Aorta (tissue), 5 donors: ENCODE data around the gene RANGRF. TPM values are rescaled to one million over a fixed set of nuclear protein-coding genes. Genes with fewer than 3 reads are reported as not detected.

ENCODE experiments used
- ATAC-seq: fragments of 200-7000 bp; cut with Tn5 transposase; one replicate; pipeline ENCODE4 v1.9.1; 2022; ENCODE audit warnings: moderate library complexity; ENCODE audit not compliant: low FRiP score
- DNase-seq, 2 donors: peaks; one replicate each; pipeline ENCODE4 v3.0.0-alpha.2; 2020
- H3K27ac ChIP-seq, 2 donors: one replicate each; pipeline ENCODE4 v1.5.1; 2013; ENCODE audit warnings: low read length in 2 of 2, mild to moderate bottlenecking in 2 of 2, moderate library complexity in 2 of 2, control low read depth in 1 of 2, inconsistent platforms in 1 of 2, low read depth in 1 of 2
- H3K27me3 ChIP-seq, 2 donors: one replicate each; pipeline ENCODE4 v1.6.1; 2013; ENCODE audit warnings: control low read depth in 1 of 2, low read length in 1 of 2, mild to moderate bottlenecking in 1 of 2, moderate library complexity in 1 of 2; ENCODE audit not compliant: insufficient read depth in 2 of 2, control insufficient read depth in 1 of 2
- H3K36me3 ChIP-seq, 2 donors: one replicate each; pipeline ENCODE4 v1.6.1; 2013; ENCODE audit warnings: control low read depth in 1 of 2, low read length in 1 of 2, mild to moderate bottlenecking in 1 of 2; ENCODE audit not compliant: insufficient read depth in 2 of 2, control insufficient read depth in 1 of 2
- H3K4me1 ChIP-seq, 2 donors: one replicate each; pipeline ENCODE4 v1.6.1; 2013; ENCODE audit warnings: low read length in 2 of 2, control low read depth in 1 of 2, mild to moderate bottlenecking in 1 of 2, moderate library complexity in 1 of 2; ENCODE audit not compliant: insufficient read depth in 2 of 2, control insufficient read depth in 1 of 2
- H3K4me3 ChIP-seq, 2 donors: one replicate each; pipeline ENCODE4 v1.5.1; 2013; ENCODE audit warnings: low read length in 2 of 2, control low read depth in 1 of 2, mild to moderate bottlenecking in 1 of 2
- H3K9me3 ChIP-seq: one replicate; pipeline ENCODE4 v1.6.1; 2013; ENCODE audit warnings: mild to moderate bottlenecking, low read length; ENCODE audit not compliant: control insufficient read depth
- WGBS, 2 donors: extraction: QIAGEN DNeasy Blood & Tissue Kit; methylation state at CpG; one replicate each; pipeline ENCODE4 v1.1.7; 2013; 5-methylcytosine and 5-hydroxymethylcytosine counted together
- intact Hi-C, 2 donors: fragments of 100-400 bp; cut with DNase I; formaldehyde crosslinking; loops; one replicate each; pipeline versions ENCODE4 v1.14.2 to v1.15.0; 2022
- polyA plus RNA-seq, 2 donors: library from polyadenylated mRNA; stranded (reverse); fragments of 200-250 nt; gene quantifications; one replicate each; pipeline ENCODE4 v1.2.3, GENCODE V29; 2013
- total RNA-seq, 2 donors: library from RNA; stranded (reverse); fragmentation: NEBNext Ultra II Directional; extraction: Animal tissue kit (Norgen Biotek cat#: 25700); gene quantifications; one replicate each; pipeline ENCODE4 v1.2.1, GENCODE V29; 2021
- donor health status: healthy with polysubstance abuse.
- donor health status: Bipolar disorder and iron deficiency.
- donor health status: DM: no; HTN: no; CAD: no.
- donor health status: DM: no; HTN: no; CAD: no.
- donor health status: DM: yes; HTN: yes; CAD: no.

The RANGRF gene
- total and polyA plus RNA-seq, 4 donors = 20.3 to 53.7 (median 25.2) TPM

GRCh38 chr17:8294814-8295316, 6.4 kb downstream of the RANGRF start:
- Histone ChIP-seq H3K36me3 (no peaks in the 10 kb centered on the region), H3K9me3 (no peaks in the 10 kb centered on the region), H3K27ac (peak overlapping the region in 1 of 2 donors; percentile 34), H3K4me3 (no peak overlapping the region), H3K4me1 (no peaks in the 10 kb centered on the region), H3K27me3 (no peaks in the 10 kb centered on the region)
- peak; percentile 21 for ATAC-seq
- WGBS, 2 donors = 7% methylated on average over 15 of the region's 15 CpGs
- DNase-seq = no peak
- intact Hi-C loops = loop anchor here in 1 of 2 donors (2.0 kb wide), 2 partner anchors 46 to 72 kb away; partner anchors contain the start of genes CTC1 and PFAS

DNA sequence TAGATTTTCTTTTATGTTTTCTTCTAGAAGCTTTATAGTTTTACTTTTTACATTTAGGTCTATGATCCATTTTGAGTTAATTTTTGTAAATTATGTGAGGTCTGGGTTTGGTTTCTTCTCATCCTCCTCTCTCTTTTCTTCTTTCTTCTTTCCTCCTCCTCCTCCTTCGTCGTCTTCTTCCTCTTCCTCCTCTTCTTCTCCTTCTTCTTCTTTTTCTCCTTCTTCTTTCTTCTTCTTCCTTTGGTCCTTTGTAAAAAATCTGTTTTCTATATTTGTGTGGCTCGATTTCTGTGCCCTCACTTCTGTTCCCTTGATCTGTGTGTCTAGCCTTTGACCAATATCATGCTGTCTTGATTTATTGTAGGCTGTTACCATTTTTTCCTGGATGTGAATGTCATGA, 11.8 kb downstream of the RANGRF start:
- Histone ChIP-seq H3K4me3 (no peak overlapping the region), H3K27me3 (no peaks in the 10 kb centered on the region), H3K36me3 (no peaks in the 10 kb centered on the region), H3K9me3 (no peaks in the 10 kb centered on the region), H3K27ac (no peak overlapping the region), H3K4me1 (no peaks in the 10 kb centered on the region)
- no peak for DNase-seq
- ATAC-seq = no peak
- intact Hi-C loops = loop anchor here (10.0 kb wide), 2 partner anchors 205 to 225 kb away; no protein-coding TSS in a partner anchor
- 63 to 66% methylated on average over 3 of the region's 3 CpGs for WGBS, 2 donors

- H3K9me3 ChIP-seq = no peaks in the 10 kb centered on the region
- H3K36me3 ChIP-seq = no peaks in the 10 kb centered on the region
- DNase-seq = peak in 1 of 2 donors; percentile 68
- H3K4me1 ChIP-seq = no peaks in the 10 kb centered on the region
- intact Hi-C loops = loop anchor here (10.0 kb wide), 2 partner anchors 206 to 226 kb away; no protein-coding TSS in a partner anchor
- peak; percentile 93 for ATAC-seq
- no peaks in the 10 kb centered on the region for H3K27me3 ChIP-seq
- no peak overlapping the region for H3K27ac ChIP-seq
- WGBS, 2 donors = 7 to 8% methylated on average over 6 to 8 of the region's 8 CpGs
- no peak overlapping the region for H3K4me3 ChIP-seq
Measured at GRCh38 chr17:8300627-8301242, 12.3 kb downstream of the RANGRF start.

GRCh38 chr17:8310601-8311123, 22.2 kb downstream of the RANGRF start:
- WGBS, 2 donors = 63 to 65% methylated on average over 10 of the region's 10 CpGs
- Histone ChIP-seq H3K27ac (no peak overlapping the region), H3K4me1 (no peaks in the 10 kb centered on the region), H3K27me3 (no peaks in the 10 kb centered on the region), H3K9me3 (no peaks in the 10 kb centered on the region), H3K36me3 (no peaks in the 10 kb centered on the region), H3K4me3 (no peak overlapping the region)
- ATAC-seq (peak; percentile 47), DNase-seq (no peak)
- intact Hi-C loops = no loop called here

GRCh38 chr17:8311131-8311790, 22.8 kb downstream of the RANGRF start:
- Histone ChIP-seq H3K27me3 (no peaks in the 10 kb centered on the region), H3K4me1 (no peaks in the 10 kb centered on the region), H3K4me3 (no peak overlapping the region), H3K27ac (no peak overlapping the region), H3K9me3 (no peaks in the 10 kb centered on the region), H3K36me3 (no peaks in the 10 kb centered on the region)
- intact Hi-C loops = no loop called here
- DNase-seq (no peak), ATAC-seq (peak; percentile 34)
- 81 to 82% methylated on average over 25 of the region's 25 CpGs for WGBS, 2 donors

GRCh38 chr17:8312251-8312650, 23.8 kb downstream of the RANGRF start:
- ATAC-seq (no peak), DNase-seq (no peak)
- Histone ChIP-seq H3K36me3 (no peaks in the 10 kb centered on the region), H3K4me1 (no peaks in the 10 kb centered on the region), H3K9me3 (no peaks in the 10 kb centered on the region), H3K4me3 (no peak overlapping the region), H3K27ac (no peak overlapping the region), H3K27me3 (no peaks in the 10 kb centered on the region)
- WGBS, 2 donors = 72 to 80% methylated on average over 13 of the region's 13 CpGs
- intact Hi-C loops = no loop called here

- 62 to 64% methylated on average over 16 of the region's 16 CpGs for WGBS, 2 donors
- H3K27ac ChIP-seq = no peak overlapping the region
- no peak overlapping the region for H3K4me3 ChIP-seq
- ATAC-seq = no peak
- no peaks in the 10 kb centered on the region for H3K36me3 ChIP-seq
- H3K4me1 ChIP-seq = no peaks in the 10 kb centered on the region
- intact Hi-C loops = no loop called here
- no peaks in the 10 kb centered on the region for H3K9me3 ChIP-seq
- no peaks in the 10 kb centered on the region for H3K27me3 ChIP-seq
- peak in 1 of 2 donors; percentile 67 for DNase-seq
Measured at GRCh38 chr17:8312726-8313600, 24.5 kb downstream of the RANGRF start.
